GM10847 (cell line): ENCODE results near the gene KLHL33.

Experiments
- POLR2A ChIP-seq: IDR thresholded peaks from 2 replicates; pipeline ENCODE4 v1.6.1; 2011; ENCODE audit not compliant: insufficient read length; ENCODE audit errors: extremely low read depth

KLHL33 gene

GRCh38 chr14:20455355-20456300 is 19.7 kb upstream of the KLHL33 start:
- TF ChIP-seq POLR2A, result no peak

- TF ChIP-seq POLR2A, result peak; percentile 82
Observed at GRCh38 chr14:20454516-20455354, 18.8 kb upstream of the KLHL33 start, which contains the start of the genes APEX1 and OSGEP. Gene APEX1 (plus strand): TSS chr14:20455226. CDS start chr14:20455646, 420 bp downstream. Gene OSGEP (minus strand): TSS chr14:20454812. CDS start chr14:20454683, 129 bp downstream.

GRCh38 chr14:20446889-20447288 is 10.9 kb upstream of the KLHL33 start:
- no peak for TF ChIP-seq POLR2A

- TF ChIP-seq POLR2A, result no peak
Observed at GRCh38 chr14:20441461-20441860, 5.5 kb upstream of the KLHL33 start.

- no peak for TF ChIP-seq POLR2A
Observed at GRCh38 chr14:20440882-20441281, 4.9 kb upstream of the KLHL33 start.

- TF ChIP-seq POLR2A, result no peak
Observed at GRCh38 chr14:20440465-20440864, 4.5 kb upstream of the KLHL33 start.

- TF ChIP-seq POLR2A, result no peak
Observed at GRCh38 chr14:20438664-20439063, 2.7 kb upstream of the KLHL33 start.

- no peak for TF ChIP-seq POLR2A
Observed at GRCh38 chr14:20436363-20436755, 393 bp upstream of the KLHL33 start.

- no peak for TF ChIP-seq POLR2A
Observed at GRCh38 chr14:20434701-20435581, 1.0 kb downstream of the KLHL33 start.

GRCh38 chr14:20429801-20430669 is 5.9 kb downstream of the KLHL33 start:
- no peak for TF ChIP-seq POLR2A

- no peak for TF ChIP-seq POLR2A
Observed at GRCh38 chr14:20428802-20429201, 7.2 kb downstream of the KLHL33 start.

GRCh38 chr14:20428010-20428365 is 8.0 kb downstream of the KLHL33 start:
- TF ChIP-seq POLR2A, result no peak

GRCh38 chr14:20427231-20428009 is 8.5 kb downstream of the KLHL33 start:
- no peak for TF ChIP-seq POLR2A

GRCh38 chr14:20424851-20425250 is 11.1 kb downstream of the KLHL33 start:
- TF ChIP-seq POLR2A, result no peak

GRCh38 chr14:20422886-20423285 is 13.1 kb downstream of the KLHL33 start:
- no peak for TF ChIP-seq POLR2A
